Naive B cell (primary cell): Measurements from ENCODE around the gene ANKRD26. TPM values are rescaled to one million over a fixed set of nuclear protein-coding genes. Genes with fewer than 3 reads are reported as not detected.

Experiments used
- ATAC-seq, 2 donors: fragments of 150-1000 bp; cut with Tn5 transposase; 2 replicates each; pipeline ENCODE4 v1.10.0; 2021; ENCODE audit warnings: low read depth in 2 of 2, mild to moderate bottlenecking in 2 of 2, moderate library complexity in 2 of 2
- DNase-seq: peaks from one replicate; pipeline ENCODE4 v3.0.0; 2022
- H3K27ac Mint-ChIP-seq, 6 donors: one replicate each; pipeline ENCODE4 v1.8.0; 2020 to 2022; ENCODE audit warnings: mild to moderate bottlenecking in 6 of 6, mixed read lengths in 6 of 6, moderate library complexity in 5 of 6, inconsistent platforms in 2 of 6
- H3K27me3 Mint-ChIP-seq, 3 donors: one replicate each; pipeline ENCODE4 v1.8.0; 2021 to 2022; ENCODE audit warnings: mixed read lengths in 3 of 3, mild to moderate bottlenecking in 1 of 3
- H3K36me3 Mint-ChIP-seq, 2 donors: one replicate each; pipeline ENCODE4 v1.8.0; 2020 to 2022; ENCODE audit warnings: mixed read lengths in 2 of 2, inconsistent platforms in 1 of 2, mild to moderate bottlenecking in 1 of 2
- H3K4me1 Mint-ChIP-seq, 3 donors: one replicate each; pipeline ENCODE4 v1.8.0; 2020 to 2022; ENCODE audit warnings: mixed read lengths in 3 of 3, inconsistent platforms in 1 of 3, mild to moderate bottlenecking in 1 of 3, moderate library complexity in 1 of 3
- H3K4me3 Mint-ChIP-seq, 8 donors: one replicate each; pipeline ENCODE4 v1.8.0; 2020 to 2022; ENCODE audit warnings: mild to moderate bottlenecking in 8 of 8, mixed read lengths in 8 of 8, moderate library complexity in 8 of 8, inconsistent platforms in 2 of 8
- H3K9me3 Mint-ChIP-seq, 7 donors: one replicate each; pipeline ENCODE4 v1.8.0; 2020 to 2022; ENCODE audit warnings: mixed read lengths in 7 of 7, mild to moderate bottlenecking in 5 of 7, inconsistent platforms in 2 of 7, moderate library complexity in 1 of 7
- polyA plus RNA-seq, 6 donors: library from polyadenylated mRNA; unstranded; fragments of 300-500 nt; fragmentation: Illumina TruSeq; gene quantifications; one replicate each; pipeline ENCODE4 v1.2.3, GENCODE V29; 2021; ENCODE audit warnings: low read depth in 6 of 6

Gene ANKRD26
- polyA plus RNA-seq, 6 donors from 2014 or later: 0.68 to 3.9 (median 1.6) TPM

GRCh38 chr10:26983156-26983555, 117.1 kb downstream of the ANKRD26 start:
- peaks cover 0 to 5% (median 0%) of the 10 kb centered on the region in 7 donors for H3K9me3 Mint-ChIP-seq
- H3K36me3 Mint-ChIP-seq: peaks cover 0 to 6% of the 10 kb centered on the region in 2 donors
- H3K27ac Mint-ChIP-seq: no peak overlapping the region
- ATAC-seq (no peak), DNase-seq (no peak)
- no peaks in the 10 kb centered on the region for H3K4me1 Mint-ChIP-seq
- no peaks in the 10 kb centered on the region for H3K27me3 Mint-ChIP-seq
- H3K4me3 Mint-ChIP-seq: no peak overlapping the region

- Mint-ChIP-seq H3K4me3 (no peak overlapping the region), H3K27me3 (no peaks in the 10 kb centered on the region), H3K9me3 (no peaks in the 10 kb centered on the region), H3K4me1 (no peaks in the 10 kb centered on the region), H3K27ac (no peak overlapping the region), H3K36me3 (peaks cover 0 to 6% of the 10 kb centered on the region in 2 donors)
- no peak for ATAC-seq
- DNase-seq: no peak
Observed at GRCh38 chr10:26982058-26982457, 118.2 kb downstream of the ANKRD26 start.

- no peaks in the 10 kb centered on the region for H3K4me1 Mint-ChIP-seq
- no peak overlapping the region for H3K27ac Mint-ChIP-seq
- no peak overlapping the region for H3K4me3 Mint-ChIP-seq
- no peaks in the 10 kb centered on the region for H3K27me3 Mint-ChIP-seq
- ATAC-seq: no peak
- peaks cover 0 to 6% of the 10 kb centered on the region in 2 donors for H3K36me3 Mint-ChIP-seq
- no peak for DNase-seq
- H3K9me3 Mint-ChIP-seq: no peaks in the 10 kb centered on the region
Observed at GRCh38 chr10:26981232-26981824, 119.0 kb downstream of the ANKRD26 start.

- Mint-ChIP-seq H3K27me3 (no peaks in the 10 kb centered on the region), H3K4me1 (no peaks in the 10 kb centered on the region), H3K4me3 (no peak overlapping the region), H3K9me3 (no peaks in the 10 kb centered on the region), H3K36me3 (peaks cover 0 to 6% of the 10 kb centered on the region in 2 donors), H3K27ac (no peak overlapping the region)
- no peak for DNase-seq
- ATAC-seq: no peak
Observed at GRCh38 chr10:26978519-26978918, 121.8 kb downstream of the ANKRD26 start.

GRCh38 chr10:26977635-26978034, 122.7 kb downstream of the ANKRD26 start:
- DNase-seq (no peak), ATAC-seq (no peak)
- Mint-ChIP-seq H3K36me3 (peaks cover 0 to 6% of the 10 kb centered on the region in 2 donors), H3K4me3 (no peak overlapping the region), H3K27me3 (no peaks in the 10 kb centered on the region), H3K4me1 (no peaks in the 10 kb centered on the region), H3K9me3 (no peaks in the 10 kb centered on the region), H3K27ac (peak overlapping the region in 1 of 6 donors; percentile 47)

GRCh38 chr10:26970667-26971066, 129.6 kb downstream of the ANKRD26 start:
- H3K4me3 Mint-ChIP-seq: no peak overlapping the region

GRCh38 chr10:26969145-26969926, 131.0 kb downstream of the ANKRD26 start:
- Mint-ChIP-seq H3K9me3 (peaks cover 0 to 6% (median 3%) of the 10 kb centered on the region in 7 donors), H3K36me3 (peaks cover 7 to 21% of the 10 kb centered on the region in 2 donors), H3K4me3 (no peak overlapping the region), H3K4me1 (no peaks in the 10 kb centered on the region), H3K27me3 (no peaks in the 10 kb centered on the region), H3K27ac (no peak overlapping the region)
- DNase-seq (no peak), ATAC-seq (no peak)

More at GRCh38 chr10:26970667-26971066, 129.6 kb downstream of the ANKRD26 start:
- no peak for ATAC-seq
- Mint-ChIP-seq H3K27ac (no peak overlapping the region), H3K27me3 (no peaks in the 10 kb centered on the region), H3K4me1 (no peaks in the 10 kb centered on the region), H3K36me3 (peaks cover 7 to 17% of the 10 kb centered on the region in 2 donors), H3K9me3 (peaks cover 0 to 3% (median 1%) of the 10 kb centered on the region in 7 donors)
- DNase-seq: no peak

GRCh38 chr10:26962835-26963234, 137.5 kb downstream of the ANKRD26 start:
- Mint-ChIP-seq H3K27ac (no peak overlapping the region), H3K27me3 (no peaks in the 10 kb centered on the region), H3K9me3 (peaks cover 0 to 6% (median 3%) of the 10 kb centered on the region in 7 donors), H3K36me3 (peaks cover 0 to 16% of the 10 kb centered on the region in 2 donors), H3K4me1 (no peaks in the 10 kb centered on the region), H3K4me3 (no peak overlapping the region)
- no peak for DNase-seq
- no peak for ATAC-seq

- H3K36me3 Mint-ChIP-seq: peaks cover 0 to under 1% of the 10 kb centered on the region in 2 donors
- H3K27ac Mint-ChIP-seq: no peak overlapping the region
- no peaks in the 10 kb centered on the region for H3K4me1 Mint-ChIP-seq
- ATAC-seq: no peak
- peaks cover 0 to under 1% (median 0%) of the 10 kb centered on the region in 7 donors for H3K9me3 Mint-ChIP-seq
- DNase-seq: no peak
- no peak overlapping the region for H3K4me3 Mint-ChIP-seq
- no peaks in the 10 kb centered on the region for H3K27me3 Mint-ChIP-seq
Observed at GRCh38 chr10:26960308-26960707, 140.0 kb downstream of the ANKRD26 start.

- no peaks in the 10 kb centered on the region for H3K27me3 Mint-ChIP-seq
- ATAC-seq (no peak), DNase-seq (no peak)
- no peak overlapping the region for H3K4me3 Mint-ChIP-seq
- H3K9me3 Mint-ChIP-seq: no peaks in the 10 kb centered on the region
- no peaks in the 10 kb centered on the region for H3K4me1 Mint-ChIP-seq
- H3K27ac Mint-ChIP-seq: no peak overlapping the region
- no peaks in the 10 kb centered on the region for H3K36me3 Mint-ChIP-seq
Observed at GRCh38 chr10:26959841-26960240, 140.5 kb downstream of the ANKRD26 start.

Other genes starting within 250 kb of the ANKRD26 start
- 100 to 1,000 TPM in 5 of 6 donors, 10 to 100 TPM in 1; 85.7 to 122 (median 108) TPM for gene ABI1, start 239.5 kb downstream of the ANKRD26 start, polyA plus RNA-seq
- 100 to 1,000 TPM in 3 of 6 donors, 10 to 100 TPM in 3; 96.1 to 123 (median 103) TPM for gene YME1L1, start 53.9 kb upstream of the ANKRD26 start, polyA plus RNA-seq
- 1 to 10 TPM in 5 of 6 donors, not detected in 1; 2.1 to 5.3 (median 4.5) TPM for gene MASTL, start 54.9 kb upstream of the ANKRD26 start, polyA plus RNA-seq
- gene ACBD5, start 140.3 kb upstream of the ANKRD26 start, polyA plus RNA-seq: 10 to 100 TPM in 5 of 6 donors, 1 to 10 TPM in 1; 8.1 to 16.1 (median 12.0) TPM